ENCODE data around the gene ASS1.

ASS1 gene

DNA sequence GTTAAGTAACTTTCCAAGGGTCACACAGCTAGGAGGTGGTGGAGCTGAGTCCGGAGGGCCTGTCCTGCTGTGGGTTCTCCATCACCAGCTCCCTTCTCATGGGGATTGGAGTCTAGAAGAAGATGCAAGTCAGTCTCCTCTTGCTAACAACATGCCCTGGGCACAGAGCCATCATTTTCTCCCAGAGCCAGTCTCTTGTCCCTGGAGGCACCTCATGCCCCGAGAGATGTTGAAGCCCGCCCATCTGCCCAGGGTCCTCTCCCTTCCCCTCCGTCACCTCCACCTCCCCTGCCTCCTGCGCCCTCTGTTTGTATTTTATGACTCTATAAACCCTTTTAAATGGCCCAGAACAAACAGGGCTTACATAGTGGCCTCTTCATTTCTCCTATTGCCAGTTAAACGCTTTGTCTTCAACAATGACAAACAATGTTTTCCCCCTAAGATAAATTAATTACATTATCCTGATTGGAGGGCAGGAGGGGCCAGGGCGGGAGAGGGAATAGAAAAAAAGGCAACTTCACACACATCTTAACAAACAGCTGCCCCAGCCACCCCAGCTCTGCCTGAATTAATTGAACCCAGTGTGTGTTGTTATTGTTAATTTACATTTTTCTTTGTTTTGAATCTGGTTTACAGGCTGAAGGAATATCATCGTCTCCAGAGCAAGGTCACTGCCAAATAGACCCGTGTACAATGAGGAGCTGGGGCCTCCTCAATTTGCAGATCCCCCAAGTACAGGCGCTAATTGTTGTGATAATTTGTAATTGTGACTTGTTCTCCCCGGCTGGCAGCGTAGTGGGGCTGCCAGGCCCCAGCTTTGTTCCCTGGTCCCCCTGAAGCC is 55.8 kb downstream of the ASS1 start:
- H3K4me3 ChIP-seq (replicated peaks in 1 of 2; ENCODE audit: low read depth in 2 of 2, low read length in 2 of 2): no peak overlapping the region
- no peak for DNase-seq (ENCODE audit: low read depth in 2 of 2)
- TF ChIP-seq, protein P1, sequence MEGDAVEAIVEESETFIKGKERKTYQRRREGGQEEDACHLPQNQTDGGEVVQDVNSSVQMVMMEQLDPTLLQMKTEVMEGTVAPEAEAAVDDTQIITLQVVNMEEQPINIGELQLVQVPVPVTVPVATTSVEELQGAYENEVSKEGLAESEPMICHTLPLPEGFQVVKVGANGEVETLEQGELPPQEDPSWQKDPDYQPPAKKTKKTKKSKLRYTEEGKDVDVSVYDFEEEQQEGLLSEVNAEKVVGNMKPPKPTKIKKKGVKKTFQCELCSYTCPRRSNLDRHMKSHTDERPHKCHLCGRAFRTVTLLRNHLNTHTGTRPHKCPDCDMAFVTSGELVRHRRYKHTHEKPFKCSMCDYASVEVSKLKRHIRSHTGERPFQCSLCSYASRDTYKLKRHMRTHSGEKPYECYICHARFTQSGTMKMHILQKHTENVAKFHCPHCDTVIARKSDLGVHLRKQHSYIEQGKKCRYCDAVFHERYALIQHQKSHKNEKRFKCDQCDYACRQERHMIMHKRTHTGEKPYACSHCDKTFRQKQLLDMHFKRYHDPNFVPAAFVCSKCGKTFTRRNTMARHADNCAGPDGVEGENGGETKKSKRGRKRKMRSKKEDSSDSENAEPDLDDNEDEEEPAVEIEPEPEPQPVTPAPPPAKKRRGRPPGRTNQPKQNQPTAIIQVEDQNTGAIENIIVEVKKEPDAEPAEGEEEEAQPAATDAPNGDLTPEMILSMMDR (IDR thresholded peaks at IDR 0.05; ENCODE audit: low read depth, low read length): no peak

DNA sequence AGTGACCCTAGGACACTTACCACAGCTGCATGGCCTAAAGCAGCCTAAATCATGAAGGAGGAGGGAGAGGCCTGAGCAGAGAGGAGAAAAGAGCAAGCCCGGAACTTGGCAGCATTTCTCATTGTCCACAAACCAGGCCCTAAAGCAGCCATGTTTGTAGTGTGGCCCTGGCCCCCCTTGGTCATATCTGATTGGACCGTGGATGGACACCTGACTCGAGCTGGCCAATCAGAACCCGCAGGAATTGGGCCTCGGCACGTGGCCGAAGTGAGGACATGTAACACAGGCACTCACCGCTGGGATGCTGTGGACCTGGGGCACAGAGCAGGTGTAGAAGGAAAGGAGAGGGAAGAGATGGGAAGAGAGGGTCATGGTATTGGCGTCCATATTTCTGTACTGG is 56.9 kb downstream of the ASS1 start:
- TF ChIP-seq, protein P1 (IDR thresholded peaks at IDR 0.05; ENCODE audit: low read depth, low read length): no peak
- no peak overlapping the region for H3K4me3 ChIP-seq (replicated peaks in 1 of 2; ENCODE audit: low read depth in 2 of 2, low read length in 2 of 2)
- DNase-seq (ENCODE audit: low read depth in 2 of 2): no peak

DNA sequence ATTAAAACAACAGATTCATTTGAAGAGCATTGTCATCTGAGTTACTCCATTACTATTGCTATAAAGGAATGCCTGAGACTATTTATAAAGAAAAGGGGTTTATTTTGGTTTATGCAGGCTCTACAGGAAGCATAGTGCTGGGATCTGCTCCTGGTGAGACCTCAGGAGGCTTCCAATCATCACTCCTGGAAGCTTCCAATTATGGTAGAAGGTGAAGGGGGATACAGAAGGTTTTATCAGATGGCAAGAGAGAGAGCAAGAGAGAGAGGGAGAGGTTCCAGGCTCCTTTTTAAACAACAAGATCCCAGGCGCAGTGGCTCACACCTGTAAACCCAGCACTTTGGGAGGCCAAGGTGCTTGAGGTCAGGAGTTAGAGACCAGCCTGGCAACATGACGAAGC is 63.5 kb downstream of the ASS1 start:
- TF ChIP-seq, protein P1 (IDR thresholded peaks at IDR 0.05; ENCODE audit: low read depth, low read length): no peak
- DNase-seq (ENCODE audit: low read depth in 2 of 2): no peak
- no peak overlapping the region for H3K4me3 ChIP-seq (replicated peaks in 1 of 2; ENCODE audit: low read depth in 2 of 2, low read length in 2 of 2)

DNA sequence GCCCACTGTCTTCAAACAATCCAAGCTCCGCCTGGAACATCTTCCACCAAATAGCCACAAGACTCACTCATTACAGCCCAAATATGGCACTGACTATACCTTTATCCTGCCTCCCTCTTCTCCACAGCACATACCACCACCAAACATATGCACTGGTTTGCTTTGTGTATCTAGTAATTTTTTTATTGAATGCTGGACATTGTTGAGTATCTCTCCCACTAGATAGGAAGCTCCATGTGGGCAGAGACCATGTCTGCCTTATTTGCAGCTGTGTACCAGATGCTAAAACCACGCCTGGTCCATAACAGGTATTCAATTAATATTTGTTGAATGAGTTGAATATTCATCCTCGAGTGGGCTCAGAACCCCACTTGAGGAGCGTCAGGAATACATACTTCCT is 67.4 kb downstream of the ASS1 start:
- no peak for DNase-seq (ENCODE audit: low read depth in 2 of 2)
- TF ChIP-seq, protein P1 (IDR thresholded peaks at IDR 0.05; ENCODE audit: low read depth, low read length): no peak
- no peak overlapping the region for H3K4me3 ChIP-seq (replicated peaks in 1 of 2; ENCODE audit: low read depth in 2 of 2, low read length in 2 of 2)

DNA sequence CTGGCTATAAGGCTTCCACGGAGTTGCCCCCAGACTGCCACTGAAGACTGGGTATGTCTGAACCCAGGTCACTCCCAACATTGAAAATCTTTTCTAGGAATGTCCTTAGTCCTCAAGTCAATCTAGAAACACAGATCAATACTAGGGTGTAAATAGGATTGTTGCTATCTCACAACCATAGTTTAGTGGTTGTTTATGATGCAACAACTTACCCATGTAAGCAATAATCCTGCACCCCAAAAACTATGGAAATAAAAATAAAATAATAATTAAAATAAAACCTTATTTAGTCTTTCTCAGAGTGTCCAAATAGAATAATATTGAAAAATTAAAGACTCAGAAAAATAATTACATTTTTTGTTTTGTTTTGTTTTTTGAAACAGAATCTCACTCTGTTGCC is 68.3 kb downstream of the ASS1 start:
- no peak overlapping the region for H3K4me3 ChIP-seq (replicated peaks in 1 of 2; ENCODE audit: low read depth in 2 of 2, low read length in 2 of 2)
- TF ChIP-seq, protein P1 (IDR thresholded peaks at IDR 0.05; ENCODE audit: low read depth, low read length): no peak
- DNase-seq (ENCODE audit: low read depth in 2 of 2): no peak

DNA sequence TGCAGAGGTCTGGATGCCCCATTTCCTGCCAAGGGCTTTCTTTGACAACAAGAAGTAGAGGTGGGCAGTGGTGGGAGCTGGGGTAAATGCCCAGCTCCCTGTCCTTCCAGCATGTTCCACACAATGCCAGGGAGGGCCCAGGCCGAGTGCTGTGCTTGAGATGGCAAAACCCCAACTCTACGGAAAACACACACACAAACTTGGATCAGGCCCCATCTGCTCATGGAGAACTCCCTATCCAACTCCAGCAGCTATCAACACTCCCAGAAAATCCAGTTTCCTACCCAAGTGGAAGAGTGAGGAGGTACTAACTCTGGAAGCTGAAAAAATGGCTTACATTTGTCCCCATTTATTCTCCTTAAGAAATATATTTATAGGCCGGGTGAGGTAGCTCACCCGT is 73.5 kb downstream of the ASS1 start:
- no peak for DNase-seq (ENCODE audit: low read depth in 2 of 2)
- no peak overlapping the region for H3K4me3 ChIP-seq (replicated peaks in 1 of 2; ENCODE audit: low read depth in 2 of 2, low read length in 2 of 2)
- TF ChIP-seq, protein P1 (IDR thresholded peaks at IDR 0.05; ENCODE audit: low read depth, low read length): no peak

All from cardiac fibroblast (primary cell).